Lower lobe of right lung (tissue), 2 donors: ENCODE results near the gene DTD2. TPM values are rescaled to one million over a fixed set of nuclear protein-coding genes. Genes with fewer than 3 reads are reported as not detected.

ENCODE experiments used
- ATAC-seq, 2 donors: fragments of 200-7000 bp; cut with Tn5 transposase; one replicate each; pipeline ENCODE4 v1.9.1; 2020 to 2022; ENCODE audit warnings: mild to moderate bottlenecking in 2 of 2, moderate library complexity in 2 of 2
- DNase-seq: peaks from one replicate; pipeline ENCODE4 v3.0.0-alpha.2; 2020
- H3K27ac ChIP-seq: fragments of 200-600 bp; one replicate; pipeline ENCODE4 v1.8.0; 2022
- H3K27me3 ChIP-seq: fragments of 200-600 bp; one replicate; pipeline ENCODE4 v1.8.0; 2022; ENCODE audit warnings: low read depth
- H3K36me3 ChIP-seq: fragments of 200-600 bp; one replicate; pipeline ENCODE4 v1.8.0; 2022; ENCODE audit warnings: mild to moderate bottlenecking
- H3K4me1 ChIP-seq: fragments of 200-600 bp; one replicate; pipeline ENCODE4 v1.8.0; 2022
- H3K4me3 ChIP-seq: fragments of 200-600 bp; one replicate; pipeline ENCODE4 v1.8.0; 2022; ENCODE audit warnings: mild to moderate bottlenecking
- H3K9me3 ChIP-seq: fragments of 200-600 bp; one replicate; pipeline ENCODE4 v1.8.0; 2022
- CTCF ChIP-seq: fragments of 200-600 bp; IDR thresholded peaks from one replicate; pipeline ENCODE4 v1.8.0; 2022; ENCODE audit warnings: antibody characterized with exemption, mild to moderate bottlenecking
- intact Hi-C: fragments of 100-400 bp; cut with DNase I; formaldehyde crosslinking; loops from one replicate; pipeline ENCODE4 v1.11.0; 2022
- total RNA-seq: library from RNA; stranded (reverse); fragmentation: NEBNext Ultra II Directional; extraction: Animal tissue kit (Norgen Biotek cat#: 25700); gene quantifications from one replicate; pipeline ENCODE4 v1.2.1, GENCODE V29; 2021
- donor health status: DM: no; HTN: yes; CAD: no; lungs with severe emphysema.

Gene DTD2
- total RNA-seq, 1 donor from 2014 or later = 13.4 TPM

- intact Hi-C loops = no loop called here
Observed at GRCh38 chr14:31411218-31411727, 46.0 kb downstream of the DTD2 start.

DNA sequence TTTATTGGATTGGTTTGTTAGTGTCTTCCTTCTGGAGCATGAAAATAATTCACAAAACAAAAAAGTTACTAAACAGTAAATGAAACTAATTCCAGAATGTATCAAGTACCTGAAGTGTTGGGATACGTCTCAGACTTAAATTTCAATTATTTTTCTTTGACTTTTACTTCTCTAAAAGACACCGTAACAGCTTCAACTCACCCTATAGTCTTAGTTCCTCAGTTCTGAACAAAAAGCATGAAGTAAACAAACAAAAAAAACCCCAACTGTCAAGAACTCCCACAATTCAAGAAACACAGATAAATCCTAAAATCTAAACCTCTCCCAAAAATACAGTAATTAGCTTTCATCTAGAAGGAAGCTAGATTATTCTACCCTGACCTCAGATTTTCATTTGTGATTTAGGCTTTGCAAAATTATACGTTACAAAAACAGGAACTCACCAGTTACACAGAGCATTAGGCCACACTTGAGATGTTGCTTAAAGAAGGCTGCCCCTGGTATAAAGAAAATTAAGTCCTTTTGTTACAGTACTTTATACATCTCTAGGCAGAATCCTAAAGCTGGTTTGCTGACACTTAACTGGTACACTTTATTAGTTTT, 47.2 kb downstream of the DTD2 start:
- no peak for TF ChIP-seq CTCF
- ATAC-seq (peak; percentile 50 to 54), DNase-seq (no peak)
- intact Hi-C loops = no loop called here
- H3K27me3 ChIP-seq = no peaks in the 10 kb centered on the region
- H3K4me1 ChIP-seq = peaks cover 38% of the 10 kb centered on the region
- no peak overlapping the region for H3K27ac ChIP-seq
- H3K9me3 ChIP-seq = no peaks in the 10 kb centered on the region
- no peak overlapping the region for H3K4me3 ChIP-seq
- no peaks in the 10 kb centered on the region for H3K36me3 ChIP-seq

More at GRCh38 chr14:31411218-31411727, 46.0 kb downstream of the DTD2 start:
- no peaks in the 10 kb centered on the region for H3K9me3 ChIP-seq
- H3K4me3 ChIP-seq = no peak overlapping the region
- H3K36me3 ChIP-seq = no peaks in the 10 kb centered on the region
- peaks cover 39% of the 10 kb centered on the region for H3K4me1 ChIP-seq
- DNase-seq = no peak
- no peak overlapping the region for H3K27ac ChIP-seq
- no peak for ATAC-seq
- H3K27me3 ChIP-seq = no peaks in the 10 kb centered on the region
- no peak for TF ChIP-seq CTCF

- H3K27ac ChIP-seq = no peak overlapping the region
- intact Hi-C loops = no loop called here
- H3K36me3 ChIP-seq = no peaks in the 10 kb centered on the region
- H3K27me3 ChIP-seq = no peaks in the 10 kb centered on the region
- DNase-seq (no peak), ATAC-seq (no peak)
- no peak overlapping the region for H3K4me3 ChIP-seq
- H3K9me3 ChIP-seq = no peaks in the 10 kb centered on the region
- no peak for TF ChIP-seq CTCF
- H3K4me1 ChIP-seq = peaks cover 23% of the 10 kb centered on the region
Observed at GRCh38 chr14:31408421-31408820, 48.9 kb downstream of the DTD2 start.

DNA sequence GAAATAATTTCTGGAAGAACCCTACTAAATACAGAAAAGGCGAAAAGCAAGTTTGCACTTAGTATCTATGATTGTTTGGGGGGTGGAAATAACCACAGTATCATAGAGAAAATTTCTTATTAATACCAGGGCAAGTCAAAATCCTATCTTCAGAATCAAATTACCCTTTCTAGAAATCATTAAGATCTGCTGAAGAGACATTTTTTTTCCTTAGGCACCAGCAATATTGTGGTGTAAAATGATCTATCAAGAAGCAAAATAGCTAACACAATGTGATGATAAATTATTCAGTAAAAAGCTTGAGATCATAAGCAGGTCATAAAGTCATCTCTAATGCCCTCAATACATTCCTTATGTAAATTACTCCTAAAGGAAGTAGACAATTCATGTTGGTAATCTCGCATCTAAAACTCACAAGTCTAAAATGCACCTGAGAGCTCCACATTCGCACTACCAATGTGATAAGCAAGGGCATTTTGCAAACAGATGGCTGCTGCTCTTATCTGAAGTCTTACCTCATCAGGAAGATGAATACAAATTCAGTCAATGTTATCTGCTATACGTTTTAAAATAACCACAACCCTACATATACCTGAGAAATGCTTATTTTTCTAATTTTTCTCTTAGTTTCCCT, 51.6 kb downstream of the DTD2 start:
- peaks cover 14% of the 10 kb centered on the region for H3K4me1 ChIP-seq
- intact Hi-C loops = no loop called here
- no peak overlapping the region for H3K4me3 ChIP-seq
- DNase-seq = no peak
- no peak for ATAC-seq
- no peaks in the 10 kb centered on the region for H3K27me3 ChIP-seq
- peaks cover 17% of the 10 kb centered on the region for H3K36me3 ChIP-seq
- no peak for TF ChIP-seq CTCF
- no peak overlapping the region for H3K27ac ChIP-seq
- no peaks in the 10 kb centered on the region for H3K9me3 ChIP-seq

GRCh38 chr14:31405106-31405505, 52.2 kb downstream of the DTD2 start:
- ATAC-seq = no peak
- TF ChIP-seq CTCF = no peak
- Histone ChIP-seq H3K36me3 (peaks cover 24% of the 10 kb centered on the region), H3K4me3 (no peak overlapping the region), H3K4me1 (peaks cover 7% of the 10 kb centered on the region), H3K27ac (no peak overlapping the region), H3K9me3 (no peaks in the 10 kb centered on the region), H3K27me3 (no peaks in the 10 kb centered on the region)
- intact Hi-C loops = no loop called here
- DNase-seq = no peak
